PFSK-1 (cell line): ENCODE data around the gene TGM6.

ENCODE experiments used
- FOXP2 ChIP-seq: optimal IDR thresholded peaks from 2 replicates; pipeline ENCODE3; 2011; ENCODE audit warnings: borderline replicate concordance, control low read depth, inconsistent platforms; ENCODE audit not compliant: insufficient read depth; ENCODE audit errors: extremely low read length, extremely low read depth
- POLR2AphosphoS5 ChIP-seq: IDR thresholded peaks from 2 replicates; pipeline ENCODE4 v1.6.1; 2012; ENCODE audit warnings: low read depth, mild to moderate bottlenecking, control low read depth, low read length, moderate library complexity
- SIN3A ChIP-seq: IDR thresholded peaks from 2 replicates; pipeline ENCODE4 v1.6.1; 2012; ENCODE audit warnings: mild to moderate bottlenecking, low read length, moderate library complexity, borderline replicate concordance; ENCODE audit not compliant: insufficient read depth
- TAF1 ChIP-seq: IDR thresholded peaks from 2 replicates; pipeline ENCODE4 v1.6.1; 2012; ENCODE audit warnings: low read length, control low read depth, borderline replicate concordance; ENCODE audit not compliant: insufficient read depth
- TF ChIP-seq, protein P1 (sequence below), 2 experiments: IDR thresholded peaks; 2 replicates each; pipeline versions ENCODE4 v1.6.1 to v1.8.0; 2011 to 2012; ENCODE audit warnings: low read depth in 2 of 2, low read length in 2 of 2, control low read depth in 1 of 2, inconsistent platforms in 1 of 2, mild to moderate bottlenecking in 1 of 2, moderate library complexity in 1 of 2; ENCODE audit not compliant: insufficient read depth in 1 of 2

DNA sequence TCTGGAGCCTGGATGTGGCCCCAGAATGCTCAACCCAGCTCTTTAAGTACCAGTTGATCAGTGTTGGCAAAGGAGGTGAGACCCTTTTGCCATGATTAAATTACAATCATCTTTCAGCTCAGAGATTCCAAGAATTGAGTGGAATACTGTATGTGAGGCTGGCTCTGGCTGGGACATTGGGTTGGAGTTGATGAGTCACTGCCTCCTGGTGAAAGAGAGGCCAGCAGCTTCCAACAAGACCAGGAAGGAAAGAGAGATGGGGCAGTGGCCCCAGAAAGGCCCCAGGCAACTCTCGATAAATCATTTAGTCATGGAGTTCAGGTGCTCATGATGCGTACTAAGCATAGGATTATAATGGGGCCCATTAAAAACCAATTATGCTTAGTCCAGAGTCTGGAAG, 2.1 kb downstream of the TGM6 start:
- TF ChIP-seq POLR2AphosphoS5 (no peak), TAF1 (no peak), SIN3A (no peak), FOXP2 (no peak)
- TF ChIP-seq, protein P1, sequence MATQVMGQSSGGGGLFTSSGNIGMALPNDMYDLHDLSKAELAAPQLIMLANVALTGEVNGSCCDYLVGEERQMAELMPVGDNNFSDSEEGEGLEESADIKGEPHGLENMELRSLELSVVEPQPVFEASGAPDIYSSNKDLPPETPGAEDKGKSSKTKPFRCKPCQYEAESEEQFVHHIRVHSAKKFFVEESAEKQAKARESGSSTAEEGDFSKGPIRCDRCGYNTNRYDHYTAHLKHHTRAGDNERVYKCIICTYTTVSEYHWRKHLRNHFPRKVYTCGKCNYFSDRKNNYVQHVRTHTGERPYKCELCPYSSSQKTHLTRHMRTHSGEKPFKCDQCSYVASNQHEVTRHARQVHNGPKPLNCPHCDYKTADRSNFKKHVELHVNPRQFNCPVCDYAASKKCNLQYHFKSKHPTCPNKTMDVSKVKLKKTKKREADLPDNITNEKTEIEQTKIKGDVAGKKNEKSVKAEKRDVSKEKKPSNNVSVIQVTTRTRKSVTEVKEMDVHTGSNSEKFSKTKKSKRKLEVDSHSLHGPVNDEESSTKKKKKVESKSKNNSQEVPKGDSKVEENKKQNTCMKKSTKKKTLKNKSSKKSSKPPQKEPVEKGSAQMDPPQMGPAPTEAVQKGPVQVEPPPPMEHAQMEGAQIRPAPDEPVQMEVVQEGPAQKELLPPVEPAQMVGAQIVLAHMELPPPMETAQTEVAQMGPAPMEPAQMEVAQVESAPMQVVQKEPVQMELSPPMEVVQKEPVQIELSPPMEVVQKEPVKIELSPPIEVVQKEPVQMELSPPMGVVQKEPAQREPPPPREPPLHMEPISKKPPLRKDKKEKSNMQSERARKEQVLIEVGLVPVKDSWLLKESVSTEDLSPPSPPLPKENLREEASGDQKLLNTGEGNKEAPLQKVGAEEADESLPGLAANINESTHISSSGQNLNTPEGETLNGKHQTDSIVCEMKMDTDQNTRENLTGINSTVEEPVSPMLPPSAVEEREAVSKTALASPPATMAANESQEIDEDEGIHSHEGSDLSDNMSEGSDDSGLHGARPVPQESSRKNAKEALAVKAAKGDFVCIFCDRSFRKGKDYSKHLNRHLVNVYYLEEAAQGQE (IDR thresholded peaks at IDR 0.05; ENCODE audit: insufficient read depth in 1 of 2, low read depth in 2 of 2, low read length in 2 of 2) = no peak
